HUES6 (cell line): ENCODE measurements around the gene PSG6.
"Not testable (repeated sequence)": the region's sequence is repeated elsewhere in the genome, so short reads cannot be mapped to it uniquely, and the experiment has no call there.

ENCODE experiments used
- H3K27ac ChIP-seq: 2 replicates; pipeline ENCODE4 v1.7.0; 2013; ENCODE audit warnings: low read depth, mild to moderate bottlenecking, low read length, inconsistent platforms
- H3K27me3 ChIP-seq: 2 replicates; pipeline ENCODE4 v1.6.1; 2013; ENCODE audit warnings: low read length; ENCODE audit not compliant: control insufficient read depth, insufficient read depth
- H3K36me3 ChIP-seq: 2 replicates; pipeline ENCODE4 v1.6.1; 2013; ENCODE audit warnings: low read length; ENCODE audit not compliant: control insufficient read depth, insufficient read depth
- H3K4me1 ChIP-seq: 2 replicates; pipeline ENCODE4 v1.6.1; 2013; ENCODE audit warnings: low read length; ENCODE audit not compliant: control insufficient read depth, insufficient read depth
- H3K4me3 ChIP-seq: 2 replicates; pipeline ENCODE4 v1.5.1; 2013; ENCODE audit warnings: low read depth, low read length
- H3K9ac ChIP-seq: one replicate; pipeline ENCODE4 v1.6.1; 2013; ENCODE audit warnings: mild to moderate bottlenecking, low read length
- H3K9me3 ChIP-seq: 2 replicates; pipeline ENCODE4 v1.6.1; 2013; ENCODE audit warnings: low read depth, low read length; ENCODE audit not compliant: control insufficient read depth, insufficient read depth

The PSG6 gene

GRCh38 chr19:42880621-42881020 is 37.1 kb downstream of the PSG6 start:
- H3K27me3 ChIP-seq, H3K4me3 ChIP-seq, H3K27ac ChIP-seq, H3K36me3 ChIP-seq, H3K9ac ChIP-seq, H3K9me3 ChIP-seq, H3K4me1 ChIP-seq: not testable (repeated sequence)

GRCh38 chr19:42879613-42880012 is 38.1 kb downstream of the PSG6 start, which contains the start of gene PSG1:
PSG1 (minus strand) TSS chr19:42879713; CDS start chr19:42879581, 132 bp downstream.
- Histone ChIP-seq H3K9ac (no peak within 1 kb of the TSS), H3K9me3 (no peaks in the 10 kb centered on the region; the same call in 1 of the 2 replicates), H3K4me3 (no peak within 1 kb of the TSS)

GRCh38 chr19:42876596-42876995 is 41.1 kb downstream of the PSG6 start:
- not testable (repeated sequence) for H3K4me3 ChIP-seq, H3K36me3 ChIP-seq, H3K27me3 ChIP-seq, H3K9ac ChIP-seq, H3K4me1 ChIP-seq, H3K9me3 ChIP-seq, H3K27ac ChIP-seq

More at GRCh38 chr19:42879613-42880012, 38.1 kb downstream of the PSG6 start, which contains the start of gene PSG1:
- Histone ChIP-seq H3K27ac (no peak within 1 kb of the TSS), H3K4me1 (no peaks in the 10 kb centered on the region), H3K36me3 (no peaks in the 10 kb centered on the region), H3K27me3 (no peaks in the 10 kb centered on the region)

- not testable (repeated sequence) for H3K4me3 ChIP-seq, H3K4me1 ChIP-seq, H3K9ac ChIP-seq, H3K27me3 ChIP-seq, H3K9me3 ChIP-seq, H3K27ac ChIP-seq, H3K36me3 ChIP-seq
These were observed 41.8 kb downstream of the PSG6 start for GRCh38 chr19:42875881-42876280.

- H3K27ac ChIP-seq, H3K9me3 ChIP-seq, H3K27me3 ChIP-seq, H3K4me1 ChIP-seq, H3K36me3 ChIP-seq, H3K9ac ChIP-seq, H3K4me3 ChIP-seq: not testable (repeated sequence)
These were observed 42.5 kb downstream of the PSG6 start for GRCh38 chr19:42874901-42875813.

- not testable (repeated sequence) for H3K4me3 ChIP-seq, H3K9ac ChIP-seq, H3K27ac ChIP-seq, H3K27me3 ChIP-seq, H3K9me3 ChIP-seq, H3K36me3 ChIP-seq, H3K4me1 ChIP-seq
These were observed 43.6 kb downstream of the PSG6 start for GRCh38 chr19:42874136-42874535.

GRCh38 chr19:42872608-42873007 is 45.1 kb downstream of the PSG6 start:
- no peaks in the 10 kb centered on the region for H3K4me1 ChIP-seq
- no peaks in the 10 kb centered on the region for H3K27me3 ChIP-seq
- no peaks in the 10 kb centered on the region for H3K36me3 ChIP-seq
- no peak overlapping the region for H3K27ac ChIP-seq
- H3K9me3 ChIP-seq, result peaks cover 8% of the 10 kb centered on the region; the same call in 1 of the 2 replicates
- no peak overlapping the region for H3K9ac ChIP-seq
- H3K4me3 ChIP-seq, result no peak overlapping the region

GRCh38 chr19:42857544-42857867 is 60.2 kb downstream of the PSG6 start:
- no peaks in the 10 kb centered on the region for H3K36me3 ChIP-seq
- H3K9ac ChIP-seq, result no peak overlapping the region
- H3K4me3 ChIP-seq, result no peak overlapping the region
- no peak overlapping the region for H3K27ac ChIP-seq
- no peaks in the 10 kb centered on the region for H3K27me3 ChIP-seq
- peaks cover 6% of the 10 kb centered on the region; the same call in 1 of the 2 replicates for H3K9me3 ChIP-seq
- H3K4me1 ChIP-seq, result no peaks in the 10 kb centered on the region

- not testable (repeated sequence) for H3K27ac ChIP-seq, H3K27me3 ChIP-seq, H3K9ac ChIP-seq, H3K36me3 ChIP-seq, H3K4me3 ChIP-seq, H3K9me3 ChIP-seq, H3K4me1 ChIP-seq
These were observed 60.7 kb downstream of the PSG6 start for GRCh38 chr19:42856866-42857543.

GRCh38 chr19:42854745-42855144 is 62.9 kb downstream of the PSG6 start:
- H3K4me3 ChIP-seq, H3K36me3 ChIP-seq, H3K4me1 ChIP-seq, H3K27me3 ChIP-seq, H3K27ac ChIP-seq, H3K9ac ChIP-seq: not testable (repeated sequence)
- peaks cover 12% of the 10 kb centered on the region; the same call in 1 of the 2 replicates for H3K9me3 ChIP-seq

- not testable (repeated sequence) for H3K36me3 ChIP-seq, H3K4me1 ChIP-seq, H3K4me3 ChIP-seq, H3K27ac ChIP-seq, H3K9ac ChIP-seq, H3K27me3 ChIP-seq
- H3K9me3 ChIP-seq, result peaks cover 12% of the 10 kb centered on the region; the same call in 1 of the 2 replicates
These were observed 64.5 kb downstream of the PSG6 start for GRCh38 chr19:42853231-42853630.
